GF-D8 (cell line): Measurements from ENCODE around the gene EID2.

Experiments
- DNase-seq: peaks from one replicate; lab custom pipeline; 2025; lab: John Stamatoyannopoulos, UW

The EID2 gene

DNA sequence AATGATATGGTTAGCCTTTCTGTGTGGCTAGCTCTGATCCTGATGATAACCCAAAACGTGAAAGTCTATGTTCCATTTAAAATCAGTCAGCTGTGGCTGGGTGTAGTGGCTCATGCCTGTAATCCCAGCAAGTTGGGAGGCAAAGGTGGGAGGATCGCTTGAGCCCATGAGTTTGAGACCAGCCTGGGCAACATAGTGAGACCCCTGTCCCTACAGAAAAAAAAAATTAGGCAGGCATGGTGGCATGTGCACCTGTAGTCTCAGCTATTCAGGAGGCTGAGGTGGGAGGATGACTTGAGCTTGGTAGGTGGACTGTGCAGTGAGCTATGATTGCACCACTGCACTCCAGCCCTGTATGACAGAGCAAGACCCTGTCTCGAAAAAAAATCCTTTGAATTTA lies 6.2 kb downstream of the EID2 start:
- DNase-seq, result no peak

DNA sequence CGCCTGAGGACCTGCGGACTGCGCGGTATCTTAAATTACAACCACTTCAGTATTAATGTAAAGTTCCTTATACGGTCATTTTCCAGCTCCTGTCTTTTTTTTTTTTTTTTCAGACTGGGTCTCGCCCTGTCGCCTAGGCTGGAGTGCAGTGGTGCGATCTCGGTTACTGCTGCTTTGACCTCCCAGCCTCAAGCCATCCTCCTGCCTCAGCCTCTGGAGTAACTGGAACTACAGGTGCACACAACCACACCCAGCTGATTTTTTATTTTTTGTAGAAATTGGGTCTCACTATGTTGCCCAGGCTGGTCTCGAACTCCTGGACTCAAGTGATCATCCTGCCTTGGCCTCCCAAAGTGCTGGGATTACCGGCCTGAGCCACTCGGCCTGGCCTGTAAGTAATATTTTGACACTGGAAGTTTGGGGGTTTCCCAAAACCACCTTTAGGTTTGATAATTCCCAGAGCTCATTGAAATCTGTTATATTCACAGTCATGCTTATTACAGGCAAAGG lies 6.9 kb downstream of the EID2 start:
- no peak for DNase-seq

GRCh38 chr19:39532233-39533002 lies 7.5 kb downstream of the EID2 start, which contains the start of gene EID2B:
TSS of gene EID2B (minus strand) at chr19:39532852. CDS start at chr19:39532802, 50 bp downstream.
- peak; percentile 82 for DNase-seq

DNA sequence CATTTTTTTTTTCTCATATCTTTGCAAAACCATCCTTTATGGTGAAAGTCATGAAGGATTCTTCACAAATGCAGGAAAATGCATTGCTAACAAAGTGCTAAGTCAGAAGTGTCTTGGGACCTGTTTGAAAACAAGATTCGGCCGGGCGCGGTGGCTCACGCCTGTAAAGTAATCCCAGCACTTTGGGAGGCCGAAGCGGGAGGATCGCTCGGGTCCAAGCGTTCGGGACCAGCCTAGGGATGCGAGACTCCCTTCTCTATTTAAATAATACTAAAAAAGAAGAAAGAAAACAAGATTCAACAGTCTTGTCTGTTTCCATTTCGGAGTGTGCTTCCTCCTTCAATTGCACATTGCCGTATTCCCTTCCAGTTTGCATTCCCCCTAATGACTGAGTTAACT lies 8.1 kb downstream of the EID2 start:
- no peak for DNase-seq

GRCh38 chr19:39525205-39525604 lies 14.8 kb downstream of the EID2 start:
- DNase-seq, result no peak

DNA sequence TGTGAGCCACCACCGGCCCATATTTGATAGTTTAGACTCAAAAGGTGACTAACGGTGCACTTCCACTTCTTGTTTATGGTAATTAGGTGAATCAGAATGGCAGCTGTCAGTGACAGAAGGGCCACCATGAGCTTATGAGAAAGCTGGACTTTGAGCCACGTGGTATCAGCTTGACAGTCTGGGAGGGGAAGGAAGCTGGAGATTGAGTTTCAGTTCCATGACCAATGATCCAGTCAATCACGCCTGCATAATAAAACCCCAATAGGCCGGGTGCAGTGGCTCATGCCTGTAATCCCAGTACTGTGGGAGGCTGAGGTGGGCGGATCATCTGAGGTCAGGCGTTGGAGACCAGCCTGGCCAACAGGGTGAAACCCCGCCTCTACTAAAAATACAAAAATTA lies 15.5 kb downstream of the EID2 start:
- DNase-seq, result no peak

GRCh38 chr19:39520541-39521484 lies 19.1 kb downstream of the EID2 start:
- no peak for DNase-seq

DNA sequence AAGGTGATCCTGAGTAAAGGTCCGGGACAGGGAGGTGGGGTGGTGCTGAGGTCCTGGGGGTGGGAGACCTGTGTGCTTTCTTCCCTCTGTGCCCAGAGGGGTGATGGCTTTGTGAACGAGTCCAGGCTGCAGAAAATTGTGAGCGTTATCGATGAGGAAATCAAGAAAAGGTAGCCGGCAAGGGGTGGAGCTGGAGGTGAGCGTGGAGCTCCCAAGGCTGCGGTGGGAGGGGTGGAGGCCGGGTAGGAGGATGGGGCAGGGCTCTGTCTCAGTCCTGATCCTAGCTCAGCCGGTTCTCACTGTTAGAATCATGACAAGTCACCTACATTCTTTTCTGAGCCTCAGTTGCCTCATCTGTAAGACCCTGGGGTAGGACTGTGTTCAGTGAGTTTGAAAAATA lies 21.0 kb downstream of the EID2 start:
- DNase-seq, result no peak

GRCh38 chr19:39518458-39518857 lies 21.5 kb downstream of the EID2 start:
- no peak for DNase-seq

DNA sequence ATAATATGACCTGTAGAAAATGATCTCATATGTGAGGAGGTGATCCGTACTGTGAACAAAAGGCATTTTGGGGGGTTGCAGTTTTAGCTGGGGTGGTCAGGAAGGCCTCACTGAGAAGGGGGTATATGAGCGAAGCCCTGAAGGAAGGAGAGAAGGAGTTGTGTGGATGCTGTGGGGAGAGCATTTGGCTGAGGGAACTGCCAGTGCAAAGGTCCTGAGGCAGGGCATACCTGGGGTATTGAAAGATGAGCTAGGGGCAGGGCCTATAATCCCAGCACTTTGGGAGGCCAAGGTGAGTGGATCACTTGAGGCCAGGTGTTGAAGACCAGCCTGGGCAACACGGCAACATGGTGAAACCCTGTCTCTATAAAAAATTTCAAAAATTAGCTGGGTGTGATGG lies 22.5 kb downstream of the EID2 start:
- no peak for DNase-seq

- DNase-seq, result no peak
These were observed 23.7 kb downstream of the EID2 start for GRCh38 chr19:39516270-39516669.

- DNase-seq, result no peak
These were observed 24.3 kb downstream of the EID2 start for GRCh38 chr19:39515551-39516191.

GRCh38 chr19:39514840-39515550 lies 25.0 kb downstream of the EID2 start, which contains the start of gene SELENOV:
TSS of gene SELENOV (plus strand) at chr19:39515139. CDS start at chr19:39515213, 74 bp downstream.
- DNase-seq, result no peak

DNA sequence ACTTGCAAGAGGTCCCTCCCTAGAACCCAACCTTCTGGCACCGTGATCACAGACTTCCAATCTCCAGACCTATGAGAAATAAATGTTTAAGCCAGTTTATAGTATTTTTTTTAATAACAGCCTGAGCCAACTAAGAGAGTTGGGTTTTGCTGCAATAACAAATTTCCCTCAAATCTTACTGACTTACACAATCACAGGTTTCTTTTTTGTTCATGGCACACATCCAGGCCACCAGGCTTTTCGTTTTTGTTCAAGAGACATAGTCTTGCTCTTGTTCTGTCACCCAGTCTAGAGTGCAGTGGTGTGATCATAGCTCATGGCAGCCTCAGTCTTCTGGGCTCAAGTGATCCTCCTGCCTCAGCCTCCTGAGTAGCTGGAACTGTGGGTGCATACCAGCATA lies 27.0 kb downstream of the EID2 start:
- no peak for DNase-seq

DNA sequence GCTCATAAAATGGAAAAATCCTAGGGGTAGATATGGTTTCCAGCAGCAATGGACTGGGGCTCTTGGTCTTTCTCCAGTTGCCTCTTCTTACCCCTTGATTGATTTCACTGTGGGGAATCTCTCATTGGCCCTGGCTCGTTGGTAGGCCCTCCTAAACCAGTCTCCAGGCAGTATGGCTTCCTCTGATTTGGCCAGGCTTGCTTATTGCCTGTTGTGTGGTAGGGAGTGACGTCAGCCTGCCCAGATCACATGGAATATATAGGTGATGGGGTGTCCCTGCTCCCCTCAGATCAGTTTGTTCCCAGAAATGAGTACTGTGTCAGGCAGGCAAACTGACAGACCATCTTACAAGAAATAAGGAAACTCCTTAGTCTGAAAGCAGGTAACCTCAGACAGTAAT lies 30.7 kb downstream of the EID2 start:
- DNase-seq, result no peak

DNA sequence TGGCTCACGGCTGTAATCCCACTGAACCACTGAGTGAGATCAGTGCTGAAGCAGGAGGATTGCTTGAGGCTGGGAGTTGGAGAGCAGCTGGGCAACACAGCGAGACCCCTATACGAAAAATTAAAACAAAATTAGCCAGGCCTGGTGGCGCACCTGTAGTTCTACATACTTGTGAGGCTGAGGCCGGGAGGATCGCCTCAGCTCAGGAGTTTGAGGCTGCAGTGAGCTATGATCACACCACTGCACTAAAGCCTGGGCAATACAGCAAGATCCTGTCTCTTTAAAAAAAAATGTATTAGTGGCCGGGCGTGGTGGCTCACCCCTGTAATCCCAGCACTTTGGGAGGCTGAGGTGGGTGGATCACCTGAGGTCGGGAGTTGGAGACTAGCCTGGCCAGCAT lies 31.3 kb downstream of the EID2 start:
- DNase-seq, result no peak

DNA sequence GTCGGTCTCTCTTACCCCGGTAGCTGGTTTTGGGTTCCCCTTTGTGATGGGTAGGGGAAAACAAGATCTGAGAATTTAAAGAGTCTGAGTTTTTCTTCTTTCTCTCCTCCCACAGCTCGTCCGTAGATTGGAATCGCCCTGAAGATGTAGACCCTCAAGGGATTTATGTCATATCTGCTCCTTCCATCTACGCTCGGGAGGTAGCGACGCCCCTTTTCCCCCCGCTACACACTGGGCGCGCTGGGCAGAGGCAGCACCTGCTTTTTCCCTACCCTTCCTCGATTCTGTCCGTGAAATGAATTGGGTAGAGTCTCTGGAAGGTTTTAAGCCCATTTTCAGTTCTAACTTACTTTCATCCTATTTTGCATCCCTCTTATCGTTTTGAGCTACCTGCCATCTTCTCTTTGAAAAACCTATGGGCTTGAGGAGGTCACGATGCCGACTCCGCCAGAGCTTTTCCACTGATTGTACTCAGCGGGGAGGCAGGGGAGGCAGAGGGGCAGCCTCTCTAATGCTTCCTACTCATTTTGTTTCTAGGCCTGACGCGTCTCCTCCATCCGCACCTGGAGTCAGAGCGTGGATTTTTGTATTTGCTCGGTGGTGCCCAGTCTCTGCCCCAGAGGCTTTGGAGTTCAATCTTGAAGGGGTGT lies 32.1 kb downstream of the EID2 start:
- DNase-seq, result no peak

GRCh38 chr19:39506944-39507714 lies 32.8 kb downstream of the EID2 start:
- DNase-seq, result peak; percentile 68

- no peak for DNase-seq
These were observed 33.4 kb downstream of the EID2 start for GRCh38 chr19:39506598-39506943.

DNA sequence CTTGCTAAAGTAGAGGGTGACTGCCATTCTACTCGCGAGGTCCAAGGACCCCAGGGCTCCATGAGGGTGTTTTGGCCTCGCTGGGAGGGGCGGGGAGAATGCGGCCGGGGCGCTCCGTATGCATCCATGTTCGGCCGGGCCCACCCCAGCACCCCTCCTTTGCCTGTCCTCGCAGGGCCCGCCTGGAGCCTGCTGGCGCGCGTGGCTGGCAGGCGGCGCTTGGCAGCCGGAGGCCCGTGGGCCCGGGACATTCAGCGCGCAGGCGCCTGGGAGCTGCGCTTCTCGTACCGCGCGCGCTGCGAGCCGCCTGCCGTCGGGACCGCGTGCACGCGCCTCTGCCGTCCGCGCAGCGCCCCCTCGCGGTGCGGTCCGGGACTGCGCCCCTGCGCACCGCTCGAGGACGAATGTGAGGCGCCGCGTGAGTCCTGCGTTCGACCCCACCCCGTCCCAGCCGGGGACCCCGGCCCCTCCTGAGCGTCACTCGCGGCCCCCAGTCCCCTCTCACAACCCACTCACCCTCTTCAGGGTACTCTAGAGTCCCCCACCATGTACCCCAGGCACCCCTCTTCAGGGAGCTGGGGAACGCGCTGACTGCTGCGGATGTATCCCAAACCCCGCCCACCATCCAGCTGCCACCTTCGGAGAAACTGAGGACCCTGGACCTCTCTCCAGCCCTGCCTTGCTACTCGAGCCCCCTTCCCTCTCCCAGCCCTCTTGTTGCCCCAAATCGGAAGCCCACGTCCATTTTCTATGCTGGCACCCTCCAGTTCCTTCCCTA lies 37.1 kb downstream of the EID2 start:
- DNase-seq, result peak; percentile 26
